ENCODE results near the gene ADGRG6. TPM values are rescaled to one million over a fixed set of nuclear protein-coding genes. Genes with fewer than 3 reads are reported as not detected.
A peak's percentile ranks its signal among the peaks of the same experiment; 100 is the strongest.

ADGRG6 gene
- total and polyA plus RNA-seq, 9 of the 15 experiments (the other 6 are each of a cell fraction or from before 2014, with no cell fraction given) = under 0.01 to 0.11 (median 0.05) TPM; not detected in 5

- Histone ChIP-seq H4K20me1 (replicated peaks; ENCODE audit: control insufficient read depth, insufficient read depth, low read length) (no peaks in the 10 kb centered on the region), H3K4me3 (no peak overlapping the region), H3K9me3 (replicated peaks; ENCODE audit: control insufficient read depth, insufficient read depth, low read depth, low read length) (no peaks in the 10 kb centered on the region), H3K9ac (ENCODE audit: insufficient read depth in 1 of 2, low read depth in 2 of 2, low read length in 2 of 2) (no peak overlapping the region), H2AFZ (ENCODE audit: low read depth, low read length) (no peak overlapping the region), H3K27me3 (ENCODE audit: control insufficient read depth in 2 of 2, insufficient read depth in 2 of 2, low read length in 2 of 2) (no peaks in the 10 kb centered on the region), H3K9me1 (ENCODE audit: control insufficient read depth, insufficient read depth, low read length) (no peaks in the 10 kb centered on the region), H3K79me2 (ENCODE audit: control insufficient read depth, insufficient read depth, low read length) (no peaks in the 10 kb centered on the region), H3K36me3 (ENCODE audit: control insufficient read depth, insufficient read depth, low read length) (no peaks in the 10 kb centered on the region), H3K4me2 (ENCODE audit: insufficient read depth, low read length) (no peak overlapping the region), H3K4me1 (replicated peaks in 1 of 2; ENCODE audit: control insufficient read depth in 2 of 2, insufficient read depth in 2 of 2, low read length in 2 of 2) (no peaks in the 10 kb centered on the region), H3K27ac (ENCODE audit: extremely low read depth, low read depth, low read length) (no peak overlapping the region)
- ChIA-PET CTCF (ENCODE audit: low intra/inter-chr PET ratio) (no interaction called here), POLR2A (no interaction called here)
- 29% methylated on average over 2 of the region's 2 CpGs for WGBS (ENCODE audit: insufficient coverage, low coverage, missing lambda C conversion rate)
- peak; percentile 73 for ATAC-seq
- no peak for FAIRE-seq
- intact Hi-C loops (cut with micrococcal nuclease) (loop anchor here (10.0 kb wide), 3 partner anchors 527 to 1537 kb away; no protein-coding TSS in a partner anchor), in situ Hi-C loops (cut with MboI) (loop anchor here (10.0 kb wide), 1 partner anchor 947 kb away; no protein-coding TSS in a partner anchor)
- peak in 3 of 4 experiments; percentile 15 to 38 (median 23) for DNase-seq (ENCODE audit: extremely low read depth in 1 of 4, low spot score in 3 of 4)
- TF ChIP-seq MAFF (IDR thresholded peaks at IDR 0.05; ENCODE audit: low read length) (peak; percentile 78), NFE2 (IDR thresholded peaks at IDR 0.05; ENCODE audit: low read depth) (peak; percentile 84), MCM3 (IDR thresholded peaks at IDR 0.05) (no peak), REST (IDR thresholded peaks at IDR 0.05; ENCODE audit: borderline replicate concordance) (no peak), REST (CRISPR knock-in tag; IDR thresholded peaks at IDR 0.05; ENCODE audit: low read depth) (no peak), DACH1 (IDR thresholded peaks at IDR 0.05; ENCODE audit: partially characterized antibody) (no peak), MAFK (IDR thresholded peaks at IDR 0.05; ENCODE audit: low read length) (peak; percentile 77), ZNF316 (IDR thresholded peaks at IDR 0.05) (peak; percentile 91), C11orf30 (IDR thresholded peaks at IDR 0.05; ENCODE audit: low read depth) (peak; percentile 85), MAFG (tag; conservative IDR thresholded peaks at IDR 0.05) (peak; percentile 82), SPI1 (IDR thresholded peaks at IDR 0.05; ENCODE audit: borderline replicate concordance, low read depth, low read length) (peak; percentile 38; the same call in 1 of the 2 replicates)
- BruUV-seq (replicated peaks) = no TSS peak
Observed at GRCh38 chr6:142478117-142478516, 176.3 kb downstream of the ADGRG6 start.
